Ishikawa (cell line): ENCODE measurements around the gene FRMD5.

Experiments
- CEBPB ChIP-seq: IDR thresholded peaks from 2 replicates; pipeline ENCODE4 v1.6.1; 2012
- CREB1 ChIP-seq: IDR thresholded peaks from 2 replicates; pipeline ENCODE4 v1.6.1; 2012; ENCODE audit warnings: low read depth
- EGR1 ChIP-seq: IDR thresholded peaks from 2 replicates; pipeline ENCODE4 v1.6.1; 2012
- EP300 ChIP-seq: IDR thresholded peaks from 2 replicates; pipeline ENCODE4 v1.6.1; 2012; ENCODE audit warnings: borderline replicate concordance
- FOXM1 ChIP-seq: IDR thresholded peaks from 2 replicates; pipeline ENCODE4 v1.6.1; 2012; ENCODE audit warnings: low read depth, borderline replicate concordance
- MAX ChIP-seq: IDR thresholded peaks from 2 replicates; pipeline ENCODE4 v1.6.1; 2012
- NFIC ChIP-seq: IDR thresholded peaks from 2 replicates; pipeline ENCODE4 v1.6.1; 2012
- RAD21 ChIP-seq: IDR thresholded peaks from 2 replicates; pipeline ENCODE4 v1.6.1; 2012; ENCODE audit warnings: low read depth
- REST ChIP-seq: IDR thresholded peaks from 2 replicates; pipeline ENCODE4 v1.6.1; 2012; ENCODE audit warnings: low read depth, mild to moderate bottlenecking
- TAF1 ChIP-seq: IDR thresholded peaks from 2 replicates; pipeline ENCODE4 v1.6.1; 2012; ENCODE audit warnings: low read depth, mild to moderate bottlenecking
- TCF12 ChIP-seq: IDR thresholded peaks from 2 replicates; pipeline ENCODE4 v1.6.1; 2012; ENCODE audit warnings: low read depth
- TEAD4 ChIP-seq: IDR thresholded peaks from 2 replicates; pipeline ENCODE4 v1.6.1; 2012
- USF1 ChIP-seq: IDR thresholded peaks from 2 replicates; pipeline ENCODE4 v1.6.1; 2012
- YY1 ChIP-seq: IDR thresholded peaks from 2 replicates; pipeline ENCODE4 v1.6.1; 2012; ENCODE audit warnings: low read depth
- ZBTB7A ChIP-seq: IDR thresholded peaks from 2 replicates; pipeline ENCODE4 v1.6.1; 2012; ENCODE audit warnings: low read depth

The FRMD5 gene

GRCh38 chr15:43854801-43855200 lies 340.3 kb downstream of the FRMD5 start:
- TF ChIP-seq EP300 (no peak), FOXM1 (no peak), YY1 (no peak), MAX (no peak), TCF12 (no peak), RAD21 (no peak), EGR1 (no peak), NFIC (no peak), TEAD4 (no peak), CEBPB (no peak), TAF1 (no peak), USF1 (no peak), CREB1 (no peak)

- TF ChIP-seq RAD21 (no peak), TEAD4 (no peak), CEBPB (no peak), NFIC (no peak), EP300 (no peak), EGR1 (no peak), FOXM1 (no peak), CREB1 (no peak), USF1 (no peak), MAX (no peak)
These were observed 342.5 kb downstream of the FRMD5 start for GRCh38 chr15:43852607-43853006.

GRCh38 chr15:43851251-43851650 lies 343.8 kb downstream of the FRMD5 start:
- no peak for TF ChIP-seq CEBPB
- no peak for TF ChIP-seq YY1
- TF ChIP-seq REST, result no peak
- no peak for TF ChIP-seq EGR1
- no peak for TF ChIP-seq USF1
- TF ChIP-seq FOXM1, result no peak
- no peak for TF ChIP-seq RAD21
- no peak for TF ChIP-seq TAF1
- no peak for TF ChIP-seq CREB1
- TF ChIP-seq NFIC, result no peak
- TF ChIP-seq ZBTB7A, result no peak

GRCh38 chr15:43845421-43845820 lies 349.6 kb downstream of the FRMD5 start:
- TF ChIP-seq FOXM1, result no peak
- TF ChIP-seq REST, result no peak
- no peak for TF ChIP-seq CREB1
- TF ChIP-seq TCF12, result no peak
- no peak for TF ChIP-seq MAX
- TF ChIP-seq TAF1, result no peak
- TF ChIP-seq NFIC, result no peak
- no peak for TF ChIP-seq RAD21
- no peak for TF ChIP-seq EGR1
- TF ChIP-seq YY1, result no peak
- no peak for TF ChIP-seq USF1
- no peak for TF ChIP-seq CEBPB
- TF ChIP-seq EP300, result no peak
- no peak for TF ChIP-seq ZBTB7A
- no peak for TF ChIP-seq TEAD4

- TF ChIP-seq CEBPB, result no peak
- no peak for TF ChIP-seq TAF1
- no peak for TF ChIP-seq NFIC
- TF ChIP-seq TEAD4, result no peak
- no peak for TF ChIP-seq TCF12
- no peak for TF ChIP-seq CREB1
- no peak for TF ChIP-seq USF1
- no peak for TF ChIP-seq MAX
- TF ChIP-seq REST, result no peak
- TF ChIP-seq FOXM1, result no peak
- no peak for TF ChIP-seq RAD21
- no peak for TF ChIP-seq YY1
- TF ChIP-seq EP300, result no peak
- TF ChIP-seq ZBTB7A, result no peak
- TF ChIP-seq EGR1, result no peak
These were observed 366.9 kb downstream of the FRMD5 start for GRCh38 chr15:43828061-43828657.
